Activated CD8-positive, alpha-beta memory T cell treated with anti-CD3 and anti-CD28 coated beads, Interleukin-2, amount 10 ng/mL, durations not matched to agents 7 days and 5 days (primary cell): ENCODE measurements around the gene ERN1. TPM values are rescaled to one million over a fixed set of nuclear protein-coding genes. Genes with fewer than 3 reads are reported as not detected.
"Not testable (repeated sequence)": the region's sequence is repeated elsewhere in the genome, so short reads cannot be mapped to it uniquely, and the experiment has no call there.

Source experiments
- ATAC-seq: fragments of 150-1000 bp; cut with Tn5 transposase; one replicate; pipeline ENCODE4 v1.10.0; 2021; ENCODE audit warnings: moderate library complexity
- CTCF ChIA-PET: fragments of 350-600 bp; sonication (Branson Sonifier 250); formaldehyde crosslinking; loops from one replicate; lab custom pipeline; 2021; ENCODE audit warnings: antibody characterized with exemption; lab: Charles Lee
- DNase-seq: peaks from one replicate; pipeline ENCODE4 v3.0.0-alpha.2; 2020
- H3K27ac Mint-ChIP-seq: one replicate; pipeline ENCODE4 v1.8.0; 2021; ENCODE audit warnings: mild to moderate bottlenecking, mixed read lengths
- H3K27me3 Mint-ChIP-seq: one replicate; pipeline ENCODE4 v1.8.0; 2021; ENCODE audit warnings: mixed read lengths
- H3K36me3 Mint-ChIP-seq: one replicate; pipeline ENCODE4 v1.8.0; 2021; ENCODE audit warnings: mild to moderate bottlenecking, mixed read lengths
- H3K4me1 Mint-ChIP-seq: one replicate; pipeline ENCODE4 v1.8.0; 2021; ENCODE audit warnings: mixed read lengths
- H3K4me3 Mint-ChIP-seq: one replicate; pipeline ENCODE4 v1.8.0; 2021; ENCODE audit warnings: mild to moderate bottlenecking, moderate library complexity, mixed read lengths
- H3K9me3 Mint-ChIP-seq: one replicate; pipeline ENCODE4 v1.8.0; 2022; ENCODE audit warnings: low read depth, mixed read lengths
- total RNA-seq, 2 experiments: library from RNA; stranded (reverse); gene quantifications; one replicate each; pipeline ENCODE4 v1.2.3, GENCODE V29; 2021

Gene ERN1
- total RNA-seq, 2 experiments from 2014 or later = 21.7 to 22.9 TPM

DNA sequence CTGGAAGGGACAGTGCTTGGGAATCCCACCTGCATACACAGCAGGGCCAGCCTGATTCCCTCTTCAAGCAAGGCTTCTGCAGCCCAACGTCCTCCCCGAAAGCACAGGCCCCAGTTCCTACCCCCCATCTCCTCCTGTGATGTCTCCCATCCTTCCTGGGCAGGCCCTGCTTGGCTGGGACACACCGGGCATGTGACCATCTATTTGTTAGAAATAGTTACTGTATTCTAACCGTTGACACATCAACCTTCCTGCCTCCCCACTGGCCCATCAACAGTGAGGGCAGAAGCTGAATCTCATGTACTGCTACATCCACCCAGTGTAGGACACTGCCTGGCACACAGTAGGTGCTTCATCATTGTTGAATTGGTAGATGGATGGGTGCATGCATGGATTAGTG, 121.1 kb downstream of the ERN1 start:
- Mint-ChIP-seq H3K27me3 (no peaks in the 10 kb centered on the region), H3K27ac (no peak overlapping the region), H3K4me3 (no peak overlapping the region), H3K4me1 (peaks cover 29% of the 10 kb centered on the region), H3K36me3 (peaks cover 17% of the 10 kb centered on the region), H3K9me3 (no peaks in the 10 kb centered on the region)
- CTCF ChIA-PET = interaction anchor here (1.3 kb wide), 1 partner anchor 20 kb away, joined by 3 read pairs; no protein-coding TSS in a partner anchor
- DNase-seq (no peak), ATAC-seq (no peak)

DNA sequence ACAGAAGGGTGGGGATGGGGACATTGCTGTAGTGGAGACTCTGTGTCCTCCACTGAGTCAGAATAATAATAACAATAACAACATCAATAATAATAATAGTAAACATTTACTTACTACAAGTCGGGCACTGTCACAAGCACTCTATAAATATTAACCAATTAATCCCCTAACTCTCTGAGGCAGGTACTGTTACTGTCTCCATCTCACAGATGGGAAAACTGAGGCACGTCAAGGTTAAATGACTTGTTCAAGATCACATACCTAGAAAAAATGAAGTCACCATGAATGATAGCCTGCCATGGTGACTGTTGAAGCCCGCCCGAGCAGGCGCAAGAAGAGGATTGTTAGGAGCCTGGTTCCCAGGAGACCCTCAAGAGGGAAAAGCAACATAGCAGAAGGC, 121.6 kb downstream of the ERN1 start:
- ATAC-seq (no peak), DNase-seq (no peak)
- no peak overlapping the region for H3K4me3 Mint-ChIP-seq
- H3K9me3 Mint-ChIP-seq = no peaks in the 10 kb centered on the region
- peaks cover 27% of the 10 kb centered on the region for H3K4me1 Mint-ChIP-seq
- peaks cover 19% of the 10 kb centered on the region for H3K36me3 Mint-ChIP-seq
- H3K27ac Mint-ChIP-seq = no peak overlapping the region
- CTCF ChIA-PET = no interaction called here
- H3K27me3 Mint-ChIP-seq = no peaks in the 10 kb centered on the region

DNA sequence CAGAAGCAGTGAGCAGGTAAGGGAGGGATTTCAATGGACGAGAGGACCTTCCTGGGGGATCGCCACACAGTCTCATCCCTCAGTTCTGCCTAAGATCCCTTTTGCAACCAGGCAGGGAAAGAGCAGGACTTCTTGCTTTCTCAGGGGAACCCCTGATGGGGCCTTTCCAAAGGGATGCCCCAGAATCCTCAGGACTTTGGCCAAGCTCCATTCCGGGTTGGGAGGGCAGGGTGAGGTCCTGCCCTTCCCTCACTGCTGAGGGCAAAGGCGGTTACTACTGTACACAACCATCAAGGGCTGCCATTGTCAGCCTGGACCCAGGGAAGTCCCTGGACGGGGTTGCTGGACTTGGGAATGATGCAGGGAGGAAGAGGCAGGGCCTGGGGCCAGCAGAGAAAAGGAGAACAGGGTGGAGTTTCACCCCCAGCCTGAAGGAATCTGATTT, 122.1 kb downstream of the ERN1 start:
- H3K4me3 Mint-ChIP-seq = no peak overlapping the region
- peaks cover 19% of the 10 kb centered on the region for H3K36me3 Mint-ChIP-seq
- H3K27ac Mint-ChIP-seq = no peak overlapping the region
- CTCF ChIA-PET = interaction anchor here (1.5 to 3.4 kb wide), 3 partner anchors 9 to 13 kb away, joined by 5 to 13 read pairs (median 7); partner anchors contain the start of gene ICAM2
- no peak for ATAC-seq
- no peaks in the 10 kb centered on the region for H3K27me3 Mint-ChIP-seq
- H3K9me3 Mint-ChIP-seq = no peaks in the 10 kb centered on the region
- DNase-seq = no peak
- H3K4me1 Mint-ChIP-seq = peaks cover 24% of the 10 kb centered on the region

DNA sequence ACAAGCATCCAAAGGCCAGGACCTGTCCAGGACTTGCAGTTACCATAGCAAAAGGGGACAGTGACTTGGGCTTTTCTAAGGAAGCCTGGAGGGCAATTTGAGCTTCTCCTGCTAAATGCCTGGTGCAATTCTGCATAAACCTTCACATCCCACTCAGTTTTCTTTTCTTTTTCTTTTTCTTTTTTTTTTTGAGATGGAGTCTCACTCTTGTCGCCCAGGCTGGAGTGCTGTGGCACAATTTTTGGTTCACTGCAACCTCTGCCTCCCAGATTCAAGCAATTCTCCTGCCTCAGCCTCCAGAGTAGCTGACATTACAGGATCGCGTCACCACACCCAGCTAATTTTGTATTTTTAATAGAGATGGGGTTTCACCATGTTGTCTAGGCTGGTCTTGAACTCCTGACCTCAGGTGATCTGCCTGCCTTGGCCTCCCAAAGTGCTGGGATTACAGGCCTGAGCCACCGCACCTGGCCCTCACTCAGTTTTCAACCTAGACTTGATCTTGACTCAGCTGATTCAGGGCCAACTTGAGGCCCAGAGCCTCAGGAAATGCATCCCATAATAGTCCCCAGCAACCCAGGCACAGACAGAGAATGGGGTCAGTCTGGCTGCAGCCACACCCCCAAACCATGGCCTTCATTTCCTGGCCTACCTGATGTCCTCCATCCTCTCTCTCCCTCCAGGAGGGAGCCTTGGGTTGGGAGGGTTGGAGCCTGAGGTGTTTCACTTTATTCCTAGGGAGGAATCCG, 122.7 kb downstream of the ERN1 start:
- H3K9me3 Mint-ChIP-seq, DNase-seq, H3K27ac Mint-ChIP-seq, H3K4me3 Mint-ChIP-seq, ATAC-seq, H3K27me3 Mint-ChIP-seq: not testable (repeated sequence)
- H3K36me3 Mint-ChIP-seq = peaks cover 19% of the 10 kb centered on the region
- H3K4me1 Mint-ChIP-seq = peaks cover 21% of the 10 kb centered on the region
- CTCF ChIA-PET = interaction anchor here (0.9 to 3.4 kb wide), 5 partner anchors 10 to 18 kb away, joined by 3 to 14 read pairs (median 7); partner anchors contain the start of gene ICAM2

DNA sequence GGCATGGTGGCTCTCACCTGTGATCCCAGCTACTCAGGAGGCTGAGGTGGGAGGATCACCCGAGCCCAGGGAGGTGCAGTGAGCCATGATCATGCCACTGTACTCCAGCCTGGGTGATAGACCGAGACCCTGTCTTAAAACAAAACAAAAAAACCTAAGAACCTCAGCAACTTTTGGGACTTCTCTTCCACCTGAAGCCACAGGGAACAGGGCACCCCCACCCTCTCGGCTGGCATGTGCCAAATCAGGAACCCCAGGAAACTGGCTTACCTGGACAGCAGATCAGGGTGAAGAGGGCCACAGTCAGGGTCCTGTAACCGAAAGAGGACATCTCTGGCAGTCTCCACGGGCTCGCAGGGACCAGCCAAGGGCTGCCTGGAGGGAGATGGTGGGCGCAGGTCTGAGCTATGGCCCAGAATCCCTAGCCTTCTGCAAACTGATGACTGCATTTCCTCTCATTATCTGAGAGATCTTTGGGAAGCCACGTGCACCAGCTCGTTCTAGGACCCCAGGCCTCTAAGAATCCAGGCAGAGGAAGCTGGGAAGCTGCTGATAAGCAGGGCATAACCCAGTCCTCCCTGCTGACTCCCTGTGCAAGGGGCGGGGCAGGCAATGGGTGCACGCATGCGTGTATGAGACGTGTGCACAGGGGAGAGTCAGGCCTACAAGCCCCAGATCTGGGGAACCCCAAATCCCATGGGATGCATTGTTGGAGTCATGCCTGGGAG, 123.4 kb downstream of the ERN1 start:
- ATAC-seq (no peak), DNase-seq (no peak)
- H3K36me3 Mint-ChIP-seq = peaks cover 14% of the 10 kb centered on the region
- no peaks in the 10 kb centered on the region for H3K9me3 Mint-ChIP-seq
- peaks cover 19% of the 10 kb centered on the region for H3K4me1 Mint-ChIP-seq
- CTCF ChIA-PET = interaction anchor here (0.9 to 3.4 kb wide), 5 partner anchors 11 to 19 kb away, joined by 3 to 14 read pairs (median 7); partner anchors contain the start of gene ICAM2
- H3K4me3 Mint-ChIP-seq = no peak overlapping the region
- no peaks in the 10 kb centered on the region for H3K27me3 Mint-ChIP-seq
- peak overlapping the region; percentile 62 for H3K27ac Mint-ChIP-seq

DNA sequence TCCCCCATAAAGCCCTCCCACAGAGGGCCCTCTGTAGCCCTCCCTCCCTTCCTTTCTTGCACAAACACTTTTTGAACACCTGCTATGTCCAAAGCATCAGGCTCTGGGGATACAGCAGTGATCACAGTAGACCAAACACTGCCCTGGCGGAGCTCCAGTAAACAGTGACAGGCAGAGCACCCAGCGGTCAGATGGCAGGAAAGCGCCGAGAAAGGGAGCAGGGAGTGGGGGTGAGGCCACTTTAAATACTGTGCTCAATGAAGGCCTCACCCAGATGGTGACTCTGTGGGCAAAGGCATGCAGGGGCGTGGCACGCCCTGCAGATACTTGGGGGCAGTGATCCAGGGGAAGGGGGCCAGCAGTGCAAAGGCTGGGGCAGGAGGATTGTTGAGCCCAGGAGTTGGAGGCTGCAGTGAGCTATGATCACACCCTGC, 124.2 kb downstream of the ERN1 start:
- H3K4me3 Mint-ChIP-seq = no peak overlapping the region
- no peak for ATAC-seq
- H3K36me3 Mint-ChIP-seq = peaks cover 9% of the 10 kb centered on the region
- H3K4me1 Mint-ChIP-seq = peaks cover 19% of the 10 kb centered on the region
- CTCF ChIA-PET = interaction anchor here (0.8 to 3.4 kb wide), 5 partner anchors 12 to 90 kb away, joined by 4 to 14 read pairs (median 7); partner anchors contain the start of gene ICAM2
- no peak overlapping the region for H3K27ac Mint-ChIP-seq
- no peaks in the 10 kb centered on the region for H3K9me3 Mint-ChIP-seq
- no peak for DNase-seq
- no peaks in the 10 kb centered on the region for H3K27me3 Mint-ChIP-seq

DNA sequence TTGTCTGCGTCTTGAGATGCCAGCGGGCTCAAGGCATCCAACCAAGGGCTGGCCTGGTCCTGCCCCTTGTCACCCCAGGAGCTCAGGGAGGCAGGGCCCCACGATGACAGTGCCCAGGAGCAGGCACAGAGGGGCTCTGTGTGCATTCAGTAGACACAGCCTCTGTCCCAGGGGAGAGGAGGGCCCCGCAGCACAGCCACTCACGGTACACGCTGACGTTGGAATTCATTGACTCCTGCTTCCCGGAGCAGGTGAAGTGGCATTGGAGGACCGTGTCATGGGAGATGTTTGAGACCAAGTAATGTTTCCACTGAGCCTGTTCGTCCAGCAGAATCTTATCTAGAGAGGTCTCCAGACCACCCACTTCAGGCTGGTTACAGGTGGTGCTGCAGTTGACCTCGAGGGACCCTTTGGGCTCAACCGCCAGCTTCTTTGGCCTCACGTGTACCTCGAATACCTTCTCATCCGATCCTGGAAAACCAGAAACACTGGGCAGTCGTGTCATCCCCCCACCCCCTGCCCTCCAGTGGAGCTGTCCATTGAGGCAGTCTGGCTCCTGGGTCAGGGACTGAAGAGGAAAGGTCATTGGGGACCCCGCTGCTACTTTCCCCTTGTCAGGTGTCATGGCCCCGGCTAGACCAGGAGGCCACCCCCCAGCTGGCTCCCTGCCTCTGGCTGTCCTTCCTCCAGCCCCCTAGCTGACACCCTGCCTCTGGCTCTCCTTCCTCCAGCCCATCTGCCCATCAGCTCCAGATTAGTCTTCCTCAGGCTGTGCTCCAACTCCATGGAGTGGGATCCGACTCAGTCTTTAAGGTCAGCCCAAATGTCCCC, 124.8 kb downstream of the ERN1 start:
- H3K4me3 Mint-ChIP-seq = no peak overlapping the region
- H3K27ac Mint-ChIP-seq = no peak overlapping the region
- H3K36me3 Mint-ChIP-seq = peaks cover 7% of the 10 kb centered on the region
- CTCF ChIA-PET = interaction anchor here (0.8 to 3.4 kb wide), 6 partner anchors 11 to 93 kb away, joined by 3 to 14 read pairs (median 6); partner anchors contain the start of gene ICAM2
- no peaks in the 10 kb centered on the region for H3K27me3 Mint-ChIP-seq
- H3K4me1 Mint-ChIP-seq = peaks cover 18% of the 10 kb centered on the region
- ATAC-seq (no peak), DNase-seq (no peak)
- no peaks in the 10 kb centered on the region for H3K9me3 Mint-ChIP-seq

DNA sequence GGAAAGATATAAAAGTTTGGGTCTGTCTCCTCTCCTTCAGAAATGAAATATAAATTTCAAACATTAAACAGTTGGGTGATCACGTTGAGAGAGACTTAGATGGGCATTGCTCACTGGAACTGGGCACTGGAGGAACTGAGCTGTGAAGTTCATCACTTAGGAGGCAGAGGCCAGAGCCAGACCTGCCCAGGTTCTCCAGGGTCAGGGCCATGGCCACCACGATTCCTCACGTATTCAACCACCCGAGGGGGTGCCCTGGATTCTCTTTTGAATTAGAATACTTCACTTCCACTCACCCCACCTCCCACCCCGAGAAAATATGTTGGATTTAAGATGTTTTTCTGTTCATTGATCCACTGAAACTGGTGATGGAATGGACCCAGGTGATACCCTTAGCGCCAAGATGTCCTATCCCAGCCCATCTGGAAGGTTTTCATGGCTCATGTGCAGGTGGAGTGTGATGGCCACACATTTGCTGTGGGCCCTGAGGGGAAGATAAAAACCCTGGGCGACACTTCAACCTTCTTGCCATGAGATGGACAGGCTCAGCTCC, 125.7 kb downstream of the ERN1 start:
- H3K36me3 Mint-ChIP-seq = peaks cover 2% of the 10 kb centered on the region
- H3K4me3 Mint-ChIP-seq = no peak overlapping the region
- H3K9me3 Mint-ChIP-seq = no peaks in the 10 kb centered on the region
- CTCF ChIA-PET = interaction anchor here (1.1 to 3.4 kb wide), 3 partner anchors 13 to 92 kb away, joined by 3 to 14 read pairs (median 13); no protein-coding TSS in a partner anchor
- no peak for ATAC-seq
- no peak for DNase-seq
- H3K27me3 Mint-ChIP-seq = no peaks in the 10 kb centered on the region
- H3K4me1 Mint-ChIP-seq = peaks cover 18% of the 10 kb centered on the region
- no peak overlapping the region for H3K27ac Mint-ChIP-seq

DNA sequence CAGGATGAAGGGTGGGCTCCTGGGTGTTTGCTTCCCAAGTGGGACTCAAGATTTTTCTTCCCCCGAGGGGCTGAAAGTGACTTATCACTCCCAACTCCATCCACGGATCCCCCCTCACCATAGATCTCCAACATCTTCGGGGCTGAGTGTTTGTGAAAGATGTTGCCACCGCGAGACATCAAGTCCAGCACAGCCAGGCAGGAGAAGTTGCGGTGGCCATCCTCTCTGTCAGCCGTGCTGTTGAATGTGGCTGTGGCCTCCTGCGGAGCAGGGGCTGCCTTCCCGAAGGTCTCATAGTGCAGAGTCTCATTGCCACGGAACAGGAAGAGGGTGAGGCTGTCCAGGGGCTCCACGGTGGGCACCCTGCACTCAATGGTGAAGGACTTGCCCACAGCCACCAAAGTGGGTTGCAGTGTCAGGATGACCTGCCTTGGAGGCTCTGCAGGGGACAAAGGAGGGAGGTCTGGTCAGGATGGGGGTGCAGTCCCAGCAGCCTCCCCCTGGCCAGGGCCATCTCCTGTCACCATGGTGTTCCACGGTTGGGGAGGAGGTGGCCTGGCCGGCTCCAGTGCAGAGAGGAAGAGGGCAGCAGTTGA, 126.3 kb downstream of the ERN1 start:
- H3K4me3 Mint-ChIP-seq = no peak overlapping the region
- ATAC-seq (no peak), DNase-seq (no peak)
- no peaks in the 10 kb centered on the region for H3K9me3 Mint-ChIP-seq
- CTCF ChIA-PET = no interaction called here
- H3K27ac Mint-ChIP-seq = no peak overlapping the region
- H3K4me1 Mint-ChIP-seq = peaks cover 20% of the 10 kb centered on the region
- peaks cover 2% of the 10 kb centered on the region for H3K36me3 Mint-ChIP-seq
- no peaks in the 10 kb centered on the region for H3K27me3 Mint-ChIP-seq

DNA sequence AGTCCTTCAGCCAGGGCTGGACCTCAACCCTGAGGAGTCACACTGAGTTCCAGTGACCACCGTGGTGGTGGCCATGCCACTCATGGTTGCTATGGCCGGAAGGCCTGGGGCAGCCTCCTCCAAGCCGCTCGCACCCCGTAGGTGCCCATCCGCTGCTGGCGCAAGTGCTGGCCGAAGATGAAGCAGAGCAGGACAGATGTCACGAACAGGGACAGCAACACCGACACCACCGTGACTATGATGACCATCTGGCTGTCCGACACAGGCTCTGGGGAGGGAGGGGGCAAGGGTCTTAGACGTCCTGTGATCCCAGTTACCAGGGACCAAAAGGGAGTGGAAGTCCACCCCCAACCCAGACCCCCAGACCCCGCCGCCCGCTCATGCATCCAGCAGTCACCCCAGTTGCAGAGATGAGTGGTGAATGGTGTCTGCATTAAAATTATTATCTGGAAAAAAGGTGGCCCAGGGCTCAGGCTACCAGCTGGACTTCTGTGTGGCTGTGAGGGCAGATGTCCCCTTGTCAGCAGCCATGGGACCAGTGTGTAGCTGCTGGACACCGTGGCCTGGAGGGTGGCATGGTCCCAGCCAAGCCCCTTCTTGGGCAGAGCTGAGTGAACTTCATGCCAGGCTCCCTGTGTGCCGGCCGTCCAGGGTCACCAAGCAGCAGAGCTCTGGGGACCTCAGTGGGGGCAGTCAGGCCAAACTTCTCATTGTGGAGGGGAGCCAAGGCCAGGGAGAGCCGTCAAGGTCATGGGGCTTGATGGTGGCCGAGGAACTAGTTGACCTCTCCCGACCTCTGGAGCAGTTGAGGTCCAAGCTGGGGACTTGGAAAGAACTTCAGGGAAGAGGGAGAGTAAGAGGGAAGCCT, 127.1 kb downstream of the ERN1 start:
- CTCF ChIA-PET = interaction anchor here (0.6 to 1.4 kb wide), 2 partner anchors 26 to 131 kb away, joined by 3 read pairs; no protein-coding TSS in a partner anchor
- Mint-ChIP-seq H3K27ac (no peak overlapping the region), H3K9me3 (no peaks in the 10 kb centered on the region), H3K4me1 (peaks cover 22% of the 10 kb centered on the region), H3K36me3 (peaks cover 2% of the 10 kb centered on the region), H3K4me3 (no peak overlapping the region), H3K27me3 (peaks cover under 1% of the 10 kb centered on the region)
- DNase-seq = no peak
- no peak for ATAC-seq

DNA sequence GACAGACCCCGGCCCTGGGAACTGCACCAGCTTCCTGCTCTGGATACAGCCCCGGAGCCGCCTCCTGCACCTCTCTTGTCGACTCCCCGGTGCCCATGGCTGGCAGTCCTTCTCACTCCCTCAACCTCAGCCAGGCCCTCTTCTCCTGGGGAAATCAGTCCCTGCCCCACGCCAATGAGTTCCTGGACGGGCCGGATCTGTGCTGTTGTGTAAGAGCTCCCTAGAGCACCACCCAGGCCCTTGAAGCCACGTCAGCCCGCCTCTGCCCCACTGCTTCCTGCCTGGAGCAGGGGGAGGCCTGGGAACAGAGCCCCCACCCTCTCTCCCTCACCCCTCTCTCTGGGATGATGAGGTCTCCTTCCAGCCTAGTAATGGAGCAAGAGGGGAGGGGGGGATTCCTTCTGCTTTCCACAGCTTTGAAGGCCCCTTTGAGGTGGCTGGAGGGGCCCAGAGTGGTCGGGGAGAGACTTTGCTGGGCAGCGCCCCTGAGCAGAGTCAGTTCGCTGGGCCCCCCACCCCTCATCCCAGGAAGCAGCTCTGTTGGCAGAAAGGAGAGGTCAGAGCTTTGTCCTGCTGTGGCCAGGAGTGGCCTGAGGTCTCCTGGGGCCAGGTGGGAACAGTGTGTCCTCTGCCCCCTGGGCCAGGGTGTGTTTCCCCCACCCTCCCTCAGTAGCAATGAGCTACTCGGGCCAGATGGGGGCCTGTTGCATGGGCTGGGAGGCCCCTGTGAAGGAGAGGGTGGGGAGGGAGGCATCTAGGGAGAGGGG, 128.0 kb downstream of the ERN1 start:
- peaks cover 27% of the 10 kb centered on the region for H3K4me1 Mint-ChIP-seq
- DNase-seq (no peak), ATAC-seq (no peak)
- H3K9me3 Mint-ChIP-seq = no peaks in the 10 kb centered on the region
- H3K27ac Mint-ChIP-seq = no peak overlapping the region
- CTCF ChIA-PET = interaction anchor here (0.6 to 1.4 kb wide), 4 partner anchors 8 to 132 kb away, joined by 3 read pairs; no protein-coding TSS in a partner anchor
- no peak overlapping the region for H3K4me3 Mint-ChIP-seq
- peaks cover 2% of the 10 kb centered on the region for H3K27me3 Mint-ChIP-seq
- peaks cover 2% of the 10 kb centered on the region for H3K36me3 Mint-ChIP-seq
